Measurements from ENCODE around the gene OGG1. TPM values are rescaled to one million over a fixed set of nuclear protein-coding genes. Genes with fewer than 3 reads are reported as not detected.

The OGG1 gene
- total and polyA plus RNA-seq, 9 of the 15 experiments (the other 6 are each of a cell fraction or from before 2014, with no cell fraction given): 6.6 to 33.0 (median 24.4) TPM

DNA sequence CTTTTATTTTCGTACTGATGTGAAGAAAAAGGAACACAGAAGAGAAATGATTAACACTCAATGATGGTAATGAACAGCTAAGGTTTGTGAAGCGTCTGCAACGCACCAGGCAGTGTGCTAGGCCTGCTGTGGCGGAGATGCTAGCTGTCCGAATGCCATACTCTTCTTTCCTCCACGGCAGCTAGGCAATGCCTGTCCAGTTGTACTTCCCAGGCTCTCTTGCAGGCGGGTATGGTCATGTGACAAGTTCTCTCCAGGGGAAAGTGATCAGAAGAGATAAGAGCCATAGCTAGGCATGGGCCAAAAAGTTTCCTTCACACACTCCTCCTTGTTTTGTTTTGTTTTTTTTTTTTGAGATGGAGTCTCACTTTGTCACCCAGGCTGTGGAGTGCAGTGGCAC lies 35.9 kb downstream of the OGG1 start (continued):
- TF ChIP-seq, protein P1, sequence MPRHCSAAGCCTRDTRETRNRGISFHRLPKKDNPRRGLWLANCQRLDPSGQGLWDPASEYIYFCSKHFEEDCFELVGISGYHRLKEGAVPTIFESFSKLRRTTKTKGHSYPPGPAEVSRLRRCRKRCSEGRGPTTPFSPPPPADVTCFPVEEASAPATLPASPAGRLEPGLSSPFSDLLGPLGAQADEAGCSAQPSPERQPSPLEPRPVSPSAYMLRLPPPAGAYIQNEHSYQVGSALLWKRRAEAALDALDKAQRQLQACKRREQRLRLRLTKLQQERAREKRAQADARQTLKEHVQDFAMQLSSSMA (CRISPR knock-in tag; IDR thresholded peaks at IDR 0.05): no peak
- no peak for TF ChIP-seq MEIS2 (IDR thresholded peaks at IDR 0.05; ENCODE audit: partially characterized antibody)
- TF ChIP-seq, protein P2, sequence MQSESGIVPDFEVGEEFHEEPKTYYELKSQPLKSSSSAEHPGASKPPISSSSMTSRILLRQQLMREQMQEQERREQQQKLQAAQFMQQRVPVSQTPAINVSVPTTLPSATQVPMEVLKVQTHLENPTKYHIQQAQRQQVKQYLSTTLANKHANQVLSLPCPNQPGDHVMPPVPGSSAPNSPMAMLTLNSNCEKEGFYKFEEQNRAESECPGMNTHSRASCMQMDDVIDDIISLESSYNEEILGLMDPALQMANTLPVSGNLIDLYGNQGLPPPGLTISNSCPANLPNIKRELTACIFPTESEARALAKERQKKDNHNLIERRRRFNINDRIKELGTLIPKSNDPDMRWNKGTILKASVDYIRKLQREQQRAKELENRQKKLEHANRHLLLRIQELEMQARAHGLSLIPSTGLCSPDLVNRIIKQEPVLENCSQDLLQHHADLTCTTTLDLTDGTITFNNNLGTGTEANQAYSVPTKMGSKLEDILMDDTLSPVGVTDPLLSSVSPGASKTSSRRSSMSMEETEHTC (IDR thresholded peaks at IDR 0.05): no peak
- TF ChIP-seq, protein P3, sequence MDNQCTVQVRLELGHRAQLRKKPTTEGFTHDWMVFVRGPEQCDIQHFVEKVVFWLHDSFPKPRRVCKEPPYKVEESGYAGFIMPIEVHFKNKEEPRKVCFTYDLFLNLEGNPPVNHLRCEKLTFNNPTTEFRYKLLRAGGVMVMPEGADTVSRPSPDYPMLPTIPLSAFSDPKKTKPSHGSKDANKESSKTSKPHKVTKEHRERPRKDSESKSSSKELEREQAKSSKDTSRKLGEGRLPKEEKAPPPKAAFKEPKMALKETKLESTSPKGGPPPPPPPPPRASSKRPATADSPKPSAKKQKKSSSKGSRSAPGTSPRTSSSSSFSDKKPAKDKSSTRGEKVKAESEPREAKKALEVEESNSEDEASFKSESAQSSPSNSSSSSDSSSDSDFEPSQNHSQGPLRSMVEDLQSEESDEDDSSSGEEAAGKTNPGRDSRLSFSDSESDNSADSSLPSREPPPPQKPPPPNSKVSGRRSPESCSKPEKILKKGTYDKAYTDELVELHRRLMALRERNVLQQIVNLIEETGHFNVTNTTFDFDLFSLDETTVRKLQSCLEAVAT (IDR thresholded peaks at IDR 0.05): 0 out of 4 replicates have a peak, but pooled peaks of 1 of the 2 experiments have one; percentile 31
- TF ChIP-seq ZNF76 (CRISPR knock-in tag; IDR thresholded peaks at IDR 0.05; ENCODE audit: borderline replicate concordance): no peak
- TF ChIP-seq PTBP1 (IDR thresholded peaks at IDR 0.05; ENCODE audit: low read depth, low read length): no peak
- no peak for TF ChIP-seq HDAC2 (IDR thresholded peaks at IDR 0.05)
- TF ChIP-seq ZNF140 (CRISPR knock-in tag; IDR thresholded peaks at IDR 0.05): no peak
- TF ChIP-seq, protein P4, sequence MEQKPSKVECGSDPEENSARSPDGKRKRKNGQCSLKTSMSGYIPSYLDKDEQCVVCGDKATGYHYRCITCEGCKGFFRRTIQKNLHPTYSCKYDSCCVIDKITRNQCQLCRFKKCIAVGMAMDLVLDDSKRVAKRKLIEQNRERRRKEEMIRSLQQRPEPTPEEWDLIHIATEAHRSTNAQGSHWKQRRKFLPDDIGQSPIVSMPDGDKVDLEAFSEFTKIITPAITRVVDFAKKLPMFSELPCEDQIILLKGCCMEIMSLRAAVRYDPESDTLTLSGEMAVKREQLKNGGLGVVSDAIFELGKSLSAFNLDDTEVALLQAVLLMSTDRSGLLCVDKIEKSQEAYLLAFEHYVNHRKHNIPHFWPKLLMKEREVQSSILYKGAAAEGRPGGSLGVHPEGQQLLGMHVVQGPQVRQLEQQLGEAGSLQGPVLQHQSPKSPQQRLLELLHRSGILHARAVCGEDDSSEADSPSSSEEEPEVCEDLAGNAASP (IDR thresholded peaks at IDR 0.05): no peak
- no peak for TF ChIP-seq MXI1 (IDR thresholded peaks at IDR 0.05; ENCODE audit: low read depth, low read length)
- no peak for TF ChIP-seq YY1 (IDR thresholded peaks at IDR 0.05; ENCODE audit: borderline replicate concordance in 1 of 3, control insufficient read depth in 1 of 3, extremely low read depth in 1 of 3, insufficient read depth in 3 of 3, insufficient read length in 1 of 3, insufficient replicate concordance in 2 of 3, low read depth in 1 of 3, low read length in 2 of 3)
- TF ChIP-seq, protein P5, sequence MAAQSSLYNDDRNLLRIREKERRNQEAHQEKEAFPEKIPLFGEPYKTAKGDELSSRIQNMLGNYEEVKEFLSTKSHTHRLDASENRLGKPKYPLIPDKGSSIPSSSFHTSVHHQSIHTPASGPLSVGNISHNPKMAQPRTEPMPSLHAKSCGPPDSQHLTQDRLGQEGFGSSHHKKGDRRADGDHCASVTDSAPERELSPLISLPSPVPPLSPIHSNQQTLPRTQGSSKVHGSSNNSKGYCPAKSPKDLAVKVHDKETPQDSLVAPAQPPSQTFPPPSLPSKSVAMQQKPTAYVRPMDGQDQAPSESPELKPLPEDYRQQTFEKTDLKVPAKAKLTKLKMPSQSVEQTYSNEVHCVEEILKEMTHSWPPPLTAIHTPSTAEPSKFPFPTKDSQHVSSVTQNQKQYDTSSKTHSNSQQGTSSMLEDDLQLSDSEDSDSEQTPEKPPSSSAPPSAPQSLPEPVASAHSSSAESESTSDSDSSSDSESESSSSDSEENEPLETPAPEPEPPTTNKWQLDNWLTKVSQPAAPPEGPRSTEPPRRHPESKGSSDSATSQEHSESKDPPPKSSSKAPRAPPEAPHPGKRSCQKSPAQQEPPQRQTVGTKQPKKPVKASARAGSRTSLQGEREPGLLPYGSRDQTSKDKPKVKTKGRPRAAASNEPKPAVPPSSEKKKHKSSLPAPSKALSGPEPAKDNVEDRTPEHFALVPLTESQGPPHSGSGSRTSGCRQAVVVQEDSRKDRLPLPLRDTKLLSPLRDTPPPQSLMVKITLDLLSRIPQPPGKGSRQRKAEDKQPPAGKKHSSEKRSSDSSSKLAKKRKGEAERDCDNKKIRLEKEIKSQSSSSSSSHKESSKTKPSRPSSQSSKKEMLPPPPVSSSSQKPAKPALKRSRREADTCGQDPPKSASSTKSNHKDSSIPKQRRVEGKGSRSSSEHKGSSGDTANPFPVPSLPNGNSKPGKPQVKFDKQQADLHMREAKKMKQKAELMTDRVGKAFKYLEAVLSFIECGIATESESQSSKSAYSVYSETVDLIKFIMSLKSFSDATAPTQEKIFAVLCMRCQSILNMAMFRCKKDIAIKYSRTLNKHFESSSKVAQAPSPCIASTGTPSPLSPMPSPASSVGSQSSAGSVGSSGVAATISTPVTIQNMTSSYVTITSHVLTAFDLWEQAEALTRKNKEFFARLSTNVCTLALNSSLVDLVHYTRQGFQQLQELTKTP (IDR thresholded peaks at IDR 0.05; ENCODE audit: low read depth in 1 of 2, partially characterized antibody in 2 of 2): peak in 1 of 2 experiments; percentile 35
- TF ChIP-seq SRSF9 (IDR thresholded peaks at IDR 0.05; ENCODE audit: borderline replicate concordance, low read depth, low read length): no peak
